HCT116 (cell line): Measurements from ENCODE around the gene NT5C2. TPM values are rescaled to one million over a fixed set of nuclear protein-coding genes. Genes with fewer than 3 reads are reported as not detected.

Experiments
- ATAC-seq: fragments of 200-7000 bp; cut with Tn5 transposase; 2 replicates; pipeline ENCODE4 v1.9.1; 2020; ENCODE audit warnings: mild to moderate bottlenecking, moderate library complexity
- BruUV-seq: library from RNA; stranded (reverse); fragments of 400-500 nt; replicated peaks from 2 replicates; lab custom pipeline; 2021; lab: Mats Ljungman, UMichigan
- CTCF ChIA-PET: fragments of 300-600 bp; sonication (Branson Sonifier 250); formaldehyde crosslinking; loops from one replicate; lab custom pipeline; 2021; ENCODE audit warnings: antibody characterized with exemption; lab: Charles Lee
- POLR2A ChIA-PET: fragments of 300-600, 350-600 bp; sonication (Branson Sonifier 250); formaldehyde crosslinking; loops from one replicate; lab custom pipeline; 2021; ENCODE audit warnings: antibody characterized with exemption; lab: Charles Lee
- RAD21 ChIA-PET, 2 experiments: fragments of 300-600 bp; sonication (Branson Sonifier 250); formaldehyde crosslinking; loops; one replicate each; lab custom pipeline; 2023; ENCODE audit warnings: low total read pairs in 2 of 2; ENCODE audit not compliant: uncharacterized antibody in 2 of 2, unreplicated experiment in 2 of 2, low non-redundant PET in 1 of 2; lab: Charles Lee
- DNase-seq: peaks from one replicate; pipeline ENCODE4 v3.0.0-alpha.2; 2010; ENCODE audit warnings: low read depth, low spot score
- H2AFZ ChIP-seq: fragments of 200-600 bp; shearing (Covaris generic), sonication (generic); 2 replicates; pipeline ENCODE4 v1.6.1; 2017; ENCODE audit warnings: low read depth, mixed run types, mixed read lengths, antibody characterized with exemption, low read length; ENCODE audit not compliant: poor library complexity, severe bottlenecking
- H3K27ac ChIP-seq: 2 replicates; pipeline ENCODE4 v1.5.1; 2012; ENCODE audit warnings: low read depth, low read length
- H3K27me3 ChIP-seq: fragments of 200-600 bp; sonication (generic); 2 replicates; pipeline ENCODE4 v1.6.1; 2016; ENCODE audit warnings: mixed run types, low read length, mixed read lengths; ENCODE audit not compliant: insufficient read depth
- H3K36me3 ChIP-seq, 2 experiments: fragments of 200-500 bp in 1 of 2; fragments of 200-600 bp in 1 of 2; sonication (Bioruptor generic) in 1 of 2; sonication (generic) in 1 of 2; 2 replicates each; pipeline versions ENCODE4 v1.5.1 to v1.6.1; 2014 to 2016; ENCODE audit warnings: low read length in 2 of 2, inconsistent platforms in 1 of 2, mixed read lengths in 1 of 2, mixed run types in 1 of 2; ENCODE audit not compliant: insufficient read depth in 2 of 2, control insufficient read depth in 1 of 2
- H3K4me1 ChIP-seq, 2 experiments: fragments of 200-600 bp in 1 of 2; sonication (generic) in 1 of 2; 2 replicates each; pipeline versions ENCODE4 v1.5.1 to v1.6.1; 2012 to 2017; ENCODE audit warnings: low read length in 2 of 2, inconsistent platforms in 1 of 2, mild to moderate bottlenecking in 1 of 2, mixed read lengths in 1 of 2, mixed run types in 1 of 2, moderate library complexity in 1 of 2; ENCODE audit not compliant: insufficient read depth in 2 of 2, control insufficient read depth in 1 of 2
- H3K4me2 ChIP-seq: fragments of 200-600 bp; sonication (generic); 2 replicates; pipeline ENCODE4 v1.6.1; 2017; ENCODE audit warnings: mixed run types, low read length, mixed read lengths
- H3K4me3 ChIP-seq, 2 experiments: fragments of 200-600 bp in 1 of 2; sonication (generic) in 1 of 2; replicated peaks in 1 of 2; 2 replicates each; pipeline ENCODE4 v1.5.1; 2011 to 2016; ENCODE audit warnings: low read length in 2 of 2, control low read depth in 1 of 2, low read depth in 1 of 2, mild to moderate bottlenecking in 1 of 2, mixed read lengths in 1 of 2, mixed run types in 1 of 2
- H3K79me2 ChIP-seq: fragments of 200-600 bp; sonication (generic); 2 replicates; pipeline ENCODE4 v1.6.1; 2017; ENCODE audit warnings: mild to moderate bottlenecking, mixed run types, low read length, moderate library complexity, mixed read lengths; ENCODE audit not compliant: insufficient read depth
- H3K9ac ChIP-seq: fragments of 200-600 bp; sonication (generic); 2 replicates; pipeline ENCODE4 v1.6.1; 2016; ENCODE audit warnings: low read length, mixed read lengths
- H3K9me2 ChIP-seq: fragments of 200-600 bp; sonication (generic), shearing (Covaris generic); 2 replicates; pipeline ENCODE4 v1.6.1; 2017; ENCODE audit warnings: mixed run types, mild to moderate bottlenecking, moderate library complexity; ENCODE audit not compliant: insufficient read depth
- H3K9me3 ChIP-seq, 2 experiments: fragments of 200-500 bp in 1 of 2; fragments of 200-600 bp in 1 of 2; sonication (Bioruptor generic) in 1 of 2; sonication (generic) in 1 of 2; 2 replicates each; pipeline ENCODE4 v1.6.1; 2014 to 2017; ENCODE audit warnings: low read length in 2 of 2, mixed read lengths in 2 of 2, inconsistent platforms in 1 of 2, low read depth in 1 of 2, mild to moderate bottlenecking in 1 of 2, mixed run types in 1 of 2, moderate library complexity in 1 of 2; ENCODE audit not compliant: control insufficient read depth in 1 of 2, insufficient read depth in 1 of 2
- H4K20me1 ChIP-seq: fragments of 200-600 bp; sonication (generic), shearing (Covaris generic); 2 replicates; pipeline ENCODE4 v1.6.1; 2017; ENCODE audit warnings: mixed run types, mild to moderate bottlenecking, moderate library complexity; ENCODE audit not compliant: insufficient read depth
- CTCF ChIP-seq, 3 experiments: fragments of 200-600 bp in 1 of 3; sonication (generic) in 1 of 3; IDR thresholded peaks in 2 of 3; conservative IDR thresholded peaks in 1 of 3; 2 replicates each; pipeline ENCODE4 v1.5.1; 2012 to 2017; ENCODE audit warnings: low read depth in 2 of 3, low read length in 2 of 3, antibody characterized with exemption in 1 of 3, borderline replicate concordance in 1 of 3, control low read depth in 1 of 3, mild to moderate bottlenecking in 1 of 3, mixed read lengths in 1 of 3, mixed run types in 1 of 3, moderate library complexity in 1 of 3; ENCODE audit not compliant: insufficient read depth in 1 of 3
- EZH2 ChIP-seq: fragments of 200-600 bp; sonication (generic); IDR thresholded peaks from 2 replicates; pipeline ENCODE4 v1.6.1; 2017; ENCODE audit warnings: antibody characterized with exemption, mixed run types
- EZH2phosphoT487 ChIP-seq: fragments of 200-600 bp; IDR thresholded peaks from 2 replicates; pipeline ENCODE4 v1.6.1; 2018; ENCODE audit warnings: antibody characterized with exemption, borderline replicate concordance
- FOSL1 ChIP-seq: IDR thresholded peaks from 2 replicates; pipeline ENCODE4 v1.6.1; 2012; ENCODE audit warnings: low read depth
- POLR2A ChIP-seq: IDR thresholded peaks from 2 replicates; pipeline ENCODE4 v1.7.0; 2011; ENCODE audit warnings: borderline replicate concordance; ENCODE audit not compliant: insufficient read depth, insufficient read length; ENCODE audit errors: extremely low read depth
- POLR2AphosphoS5 ChIP-seq: IDR thresholded peaks from 2 replicates; pipeline ENCODE4 v1.6.1; 2011; ENCODE audit warnings: mild to moderate bottlenecking, low read depth, low read length, moderate library complexity
- RAD21 ChIP-seq: IDR thresholded peaks from 2 replicates; pipeline ENCODE4 v1.6.1; 2012; ENCODE audit warnings: low read depth, mild to moderate bottlenecking
- SIN3A ChIP-seq: IDR thresholded peaks from 2 replicates; pipeline ENCODE4 v1.6.1; 2012; ENCODE audit warnings: low read depth
- SP1 ChIP-seq: IDR thresholded peaks from 2 replicates; pipeline ENCODE4 v1.6.1; 2012; ENCODE audit warnings: low read depth
- SRF ChIP-seq: IDR thresholded peaks from 2 replicates; pipeline ENCODE4 v1.6.1; 2012; ENCODE audit warnings: low read depth
- TCF7L2 ChIP-seq: IDR thresholded peaks from 2 replicates; pipeline ENCODE4 v1.7.0; 2011; ENCODE audit warnings: borderline replicate concordance, inconsistent platforms; ENCODE audit not compliant: insufficient read depth, insufficient read length; ENCODE audit errors: extremely low read depth
- YY1 ChIP-seq: IDR thresholded peaks from 2 replicates; pipeline ENCODE4 v1.6.1; 2011; ENCODE audit warnings: low read length, low read depth, moderate library complexity, mild to moderate bottlenecking; ENCODE audit not compliant: insufficient replicate concordance; ENCODE audit errors: extremely low read depth
- ZFX ChIP-seq: fragments of 450-650 bp; IDR thresholded peaks from 2 replicates; pipeline ENCODE4 v1.6.1; 2017
- ZNF274 ChIP-seq: fragments of 200-500 bp; sonication (Bioruptor generic); IDR thresholded peaks from 2 replicates; pipeline ENCODE4 v1.6.1; 2014; ENCODE audit warnings: mild to moderate bottlenecking, low read depth, low read length, inconsistent platforms
- intact Hi-C: fragments of 100-400 bp; cut with micrococcal nuclease; formaldehyde crosslinking; loops from 2 replicates; pipeline ENCODE4 v1.10.0; 2022
- total RNA-seq: library from RNA; stranded (reverse); gene quantifications from one replicate; pipeline ENCODE4 v1.2.1, GENCODE V29; 2021; ENCODE audit not compliant: unreplicated experiment
- TF ChIP-seq, protein P1 (sequence below): IDR thresholded peaks from 2 replicates; pipeline ENCODE4 v1.6.1; 2012

The NT5C2 gene
- total RNA-seq, 1 experiment from 2014 or later: 63.0 TPM

DNA sequence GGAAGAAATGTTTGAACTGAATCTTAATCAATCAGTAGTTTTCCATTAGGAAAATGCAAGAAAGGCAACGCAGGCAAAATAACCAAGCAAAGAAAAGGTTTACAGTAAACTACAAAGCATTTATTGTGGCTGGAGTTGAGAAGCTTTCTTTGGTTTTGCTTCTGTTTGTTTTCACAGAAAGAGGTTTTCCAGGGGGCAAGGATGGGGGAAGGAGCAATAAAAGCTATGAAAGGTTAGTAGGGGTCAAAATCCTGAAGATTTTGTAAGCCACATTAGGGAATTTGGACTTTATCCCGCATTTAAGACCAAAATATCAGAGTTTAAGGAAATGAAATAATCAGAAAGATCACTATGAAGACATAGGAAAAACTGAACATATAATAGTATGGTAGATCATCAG is 51.1 kb downstream of the NT5C2 start:
- Histone ChIP-seq H4K20me1 (no peaks in the 10 kb centered on the region), H3K36me3 (no peaks in the 10 kb centered on the region; a peak in 1 of 4 replicates), H3K79me2 (peaks cover 34% of the 10 kb centered on the region), H3K4me3 (no peak overlapping the region), H3K9me3 (no peaks in the 10 kb centered on the region), H3K9ac (no peak overlapping the region), H3K27ac (no peak overlapping the region), H3K9me2 (no peaks in the 10 kb centered on the region), H3K4me2 (no peak overlapping the region), H2AFZ (no peak overlapping the region), H3K4me1 (peaks cover 8 to 11% of the 10 kb centered on the region in 2 experiments), H3K27me3 (no peaks in the 10 kb centered on the region)
- ChIA-PET CTCF (interaction anchor here (1.4 kb wide), 1 partner anchor 102 kb away, joined by 3 read pairs; no protein-coding TSS in a partner anchor), RAD21 (no interaction called here), POLR2A (no interaction called here)
- no peak for DNase-seq
- ATAC-seq: no peak
- TF ChIP-seq EZH2phosphoT487 (no peak), FOSL1 (no peak)
- no TSS peak for BruUV-seq
- intact Hi-C loops: no loop called here

GRCh38 chr10:103140469-103140868 is 52.6 kb downstream of the NT5C2 start:
- DNase-seq: no peak

More at GRCh38 chr10:103140469-103140868, 52.6 kb downstream of the NT5C2 start:
- Histone ChIP-seq H3K36me3 (no peaks in the 10 kb centered on the region; a peak in 1 of 4 replicates), H3K9me2 (no peaks in the 10 kb centered on the region)
- TF ChIP-seq TCF7L2 (no peak), ZFX (no peak), FOSL1 (no peak), SIN3A (no peak), SRF (no peak), ZNF274 (no peak), EZH2phosphoT487 (no peak), CTCF (IDR thresholded peaks at IDR 0.05 in 2 of 3, conservative IDR thresholded peaks at IDR 0.05 in 1 of 3; ENCODE audit: borderline replicate concordance in 1 of 3, insufficient read depth in 1 of 3, low read depth in 2 of 3, low read length in 2 of 3) (no peak), POLR2AphosphoS5 (no peak), POLR2A (no peak), SP1 (no peak), RAD21 (no peak), YY1 (no peak), EZH2 (no peak)
- TF ChIP-seq, protein P1, sequence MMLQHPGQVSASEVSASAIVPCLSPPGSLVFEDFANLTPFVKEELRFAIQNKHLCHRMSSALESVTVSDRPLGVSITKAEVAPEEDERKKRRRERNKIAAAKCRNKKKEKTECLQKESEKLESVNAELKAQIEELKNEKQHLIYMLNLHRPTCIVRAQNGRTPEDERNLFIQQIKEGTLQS: no peak
- TF ChIP-seq, all 23 proteins: peak for 0
- intact Hi-C loops: no loop called here
- Histone ChIP-seq H4K20me1 (no peaks in the 10 kb centered on the region), H3K4me1 (no peaks in the 10 kb centered on the region), H3K79me2 (peaks cover 21% of the 10 kb centered on the region), H3K9me3 (no peaks in the 10 kb centered on the region), H3K4me3 (no peak overlapping the region), H3K4me2 (no peak overlapping the region), H3K9ac (no peak overlapping the region), H3K27me3 (no peaks in the 10 kb centered on the region), H3K27ac (no peak overlapping the region), H2AFZ (no peak overlapping the region)
- ChIA-PET CTCF (no interaction called here), RAD21 (no interaction called here), POLR2A (interaction anchor here (0.6 to 1.1 kb wide), 2 partner anchors 11 to 242 kb away, joined by 3 read pairs; no protein-coding TSS in a partner anchor)
- BruUV-seq: no TSS peak
- no peak for ATAC-seq
